SKM-1 (cell line): Measurements from ENCODE around the gene FXYD4.

Source experiments
- DNase-seq: peaks from one replicate; lab custom pipeline; 2025; ENCODE audit not compliant: unreplicated experiment; lab: John Stamatoyannopoulos, UW

The FXYD4 gene

GRCh38 chr10:43394868-43395267 is 23.4 kb downstream of the FXYD4 start:
- DNase-seq = no peak

- no peak for DNase-seq
These were observed 24.2 kb downstream of the FXYD4 start for GRCh38 chr10:43395571-43396060.

GRCh38 chr10:43396061-43396927 is 24.9 kb downstream of the FXYD4 start:
- no peak for DNase-seq

GRCh38 chr10:43396928-43397624 is 25.6 kb downstream of the FXYD4 start:
- peak; percentile 47 for DNase-seq

GRCh38 chr10:43398939-43399319 is 27.5 kb downstream of the FXYD4 start:
- DNase-seq = no peak

- no peak for DNase-seq
These were observed 28.2 kb downstream of the FXYD4 start for GRCh38 chr10:43399320-43400310.

- no peak for DNase-seq
These were observed 30.2 kb downstream of the FXYD4 start for GRCh38 chr10:43401627-43402026.

- DNase-seq = no peak
These were observed 30.7 kb downstream of the FXYD4 start for GRCh38 chr10:43402176-43402575.

- no peak for DNase-seq
These were observed 31.5 kb downstream of the FXYD4 start for GRCh38 chr10:43402880-43403452.

GRCh38 chr10:43403911-43404703 is 32.7 kb downstream of the FXYD4 start:
- DNase-seq = no peak

- DNase-seq = no peak
These were observed 33.3 kb downstream of the FXYD4 start for GRCh38 chr10:43404704-43405084.

GRCh38 chr10:43407148-43407575 is 35.7 kb downstream of the FXYD4 start:
- DNase-seq = no peak

- peak; percentile 84 for DNase-seq
These were observed 36.3 kb downstream of the FXYD4 start for GRCh38 chr10:43407576-43408330.

GRCh38 chr10:43408331-43408709 is 36.9 kb downstream of the FXYD4 start:
- DNase-seq = no peak

GRCh38 chr10:43408710-43409384 is 37.4 kb downstream of the FXYD4 start, which contains the start of gene HNRNPF:
HNRNPF (minus strand) TSS chr10:43409186; CDS start chr10:43387884, 21,302 bp downstream.
- peak; percentile 75 for DNase-seq

- DNase-seq = no peak
These were observed 38.1 kb downstream of the FXYD4 start for GRCh38 chr10:43409385-43410109.

GRCh38 chr10:43410345-43410744 is 38.9 kb downstream of the FXYD4 start:
- no peak for DNase-seq

GRCh38 chr10:43411536-43411935 is 40.1 kb downstream of the FXYD4 start:
- no peak for DNase-seq
